Dermis microvascular lymphatic vessel endothelial cell (primary cell): ENCODE data around the gene XYLT2. TPM values are rescaled to one million over a fixed set of nuclear protein-coding genes. Genes with fewer than 3 reads are reported as not detected.

ENCODE experiments used
- DNase-seq, 2 donors: peaks; one replicate each; pipeline versions ENCODE4 v3.0.0 to v3.0.0-alpha.2; 2010; ENCODE audit warnings: low read depth in 2 of 2
- total RNA-seq: library from RNA; depleted of rRNA; stranded (reverse); fragments of >200 nt; gene quantifications from 2 replicates; pipeline ENCODE4 v1.2.1, GENCODE V29; 2014

Gene XYLT2
- total RNA-seq, 1 donor from 2014 or later = 16.6 TPM

- DNase-seq = peak; percentile 35 to 52
Measured at GRCh38 chr17:50363217-50364060, 17.5 kb downstream of the XYLT2 start.

- no peak for DNase-seq
Measured at GRCh38 chr17:50364061-50364458, 18.1 kb downstream of the XYLT2 start.

- DNase-seq = no peak
Measured at GRCh38 chr17:50364715-50365114, 18.8 kb downstream of the XYLT2 start.

- no peak for DNase-seq
Measured at GRCh38 chr17:50365165-50365564, 19.2 kb downstream of the XYLT2 start.

- no peak for DNase-seq
Measured at GRCh38 chr17:50365649-50366393, 19.9 kb downstream of the XYLT2 start.

GRCh38 chr17:50367401-50367800, 21.5 kb downstream of the XYLT2 start:
- DNase-seq = no peak

GRCh38 chr17:50370052-50370451, 24.1 kb downstream of the XYLT2 start:
- DNase-seq = no peak

- no peak for DNase-seq
Measured at GRCh38 chr17:50371526-50371925, 25.6 kb downstream of the XYLT2 start.

GRCh38 chr17:50372222-50372757, 26.4 kb downstream of the XYLT2 start:
- no peak for DNase-seq

- DNase-seq = peak; percentile 73 to 86
Measured at GRCh38 chr17:50372758-50373556, 27.0 kb downstream of the XYLT2 start, which contains the start of the genes EME1 and MRPL27. TSS of gene EME1 (plus strand) at chr17:50373229. CDS start at chr17:50375209, 1,980 bp downstream. TSS of gene MRPL27 (minus strand) at chr17:50373184. CDS start at chr17:50373170, 14 bp downstream.

- DNase-seq = no peak
Measured at GRCh38 chr17:50373705-50374104, 27.8 kb downstream of the XYLT2 start.

- no peak for DNase-seq
Measured at GRCh38 chr17:50375858-50376538, 30.1 kb downstream of the XYLT2 start.

- no peak for DNase-seq
Measured at GRCh38 chr17:50379351-50380132, 33.6 kb downstream of the XYLT2 start.

GRCh38 chr17:50380369-50381259, 34.7 kb downstream of the XYLT2 start:
- DNase-seq = no peak

GRCh38 chr17:50381260-50381815, 35.4 kb downstream of the XYLT2 start:
- DNase-seq = no peak

- no peak for DNase-seq
Measured at GRCh38 chr17:50381920-50382319, 36.0 kb downstream of the XYLT2 start.

- no peak for DNase-seq
Measured at GRCh38 chr17:50382931-50383330, 37.0 kb downstream of the XYLT2 start.

GRCh38 chr17:50386510-50386909, 40.6 kb downstream of the XYLT2 start:
- DNase-seq = no peak

- DNase-seq = no peak
Measured at GRCh38 chr17:50388728-50389127, 42.8 kb downstream of the XYLT2 start.
